ENCODE measurements around the gene PDCD7. TPM values are rescaled to one million over a fixed set of nuclear protein-coding genes. Genes with fewer than 3 reads are reported as not detected.

Gene PDCD7
- total RNA-seq, 1 donor from 2014 or later = 16.6 TPM

GRCh38 chr15:65092911-65093792, 40.5 kb downstream of the PDCD7 start:
- DNase-seq (ENCODE audit: low read depth, low spot score) = no peak

GRCh38 chr15:65091946-65092770, 41.5 kb downstream of the PDCD7 start:
- DNase-seq (ENCODE audit: low read depth, low spot score) = no peak

GRCh38 chr15:65089206-65089824, 44.3 kb downstream of the PDCD7 start:
- no peak for DNase-seq (ENCODE audit: low read depth, low spot score)

- DNase-seq (ENCODE audit: low read depth, low spot score) = no peak
Measured at GRCh38 chr15:65088643-65089021, 45.0 kb downstream of the PDCD7 start.

GRCh38 chr15:65087873-65088642, 45.5 kb downstream of the PDCD7 start:
- no peak for DNase-seq (ENCODE audit: low read depth, low spot score)

- no peak for DNase-seq (ENCODE audit: low read depth, low spot score)
Measured at GRCh38 chr15:65087411-65087810, 46.2 kb downstream of the PDCD7 start.

- no peak for DNase-seq (ENCODE audit: low read depth, low spot score)
Measured at GRCh38 chr15:65086680-65087111, 46.9 kb downstream of the PDCD7 start.

- DNase-seq (ENCODE audit: low read depth, low spot score) = no peak
Measured at GRCh38 chr15:65085990-65086679, 47.5 kb downstream of the PDCD7 start.

- DNase-seq (ENCODE audit: low read depth, low spot score) = no peak
Measured at GRCh38 chr15:65085207-65085753, 48.3 kb downstream of the PDCD7 start.

GRCh38 chr15:65084500-65085206, 49.0 kb downstream of the PDCD7 start:
- DNase-seq (ENCODE audit: low read depth, low spot score) = no peak

GRCh38 chr15:65083262-65083701, 50.3 kb downstream of the PDCD7 start:
- DNase-seq (ENCODE audit: low read depth, low spot score) = no peak

GRCh38 chr15:65082303-65082953, 51.2 kb downstream of the PDCD7 start:
- no peak for DNase-seq (ENCODE audit: low read depth, low spot score)

- no peak for DNase-seq (ENCODE audit: low read depth, low spot score)
Measured at GRCh38 chr15:65081758-65082157, 51.9 kb downstream of the PDCD7 start.

- DNase-seq (ENCODE audit: low read depth, low spot score) = no peak
Measured at GRCh38 chr15:65081270-65081669, 52.3 kb downstream of the PDCD7 start.

GRCh38 chr15:65079580-65079979, 54.0 kb downstream of the PDCD7 start:
- no peak for DNase-seq (ENCODE audit: low read depth, low spot score)

- no peak for DNase-seq (ENCODE audit: low read depth, low spot score)
Measured at GRCh38 chr15:65077981-65078352, 55.6 kb downstream of the PDCD7 start.

- no peak for DNase-seq (ENCODE audit: low read depth, low spot score)
Measured at GRCh38 chr15:65077291-65077980, 56.2 kb downstream of the PDCD7 start.

GRCh38 chr15:65076486-65077290, 56.9 kb downstream of the PDCD7 start, which contains the start of gene KBTBD13:
Gene KBTBD13 (plus strand): TSS chr15:65076746. CDS start chr15:65076816, 70 bp downstream.
- DNase-seq (ENCODE audit: low read depth, low spot score) = no peak
